HepG2 (cell line): ENCODE data around the gene TMEM240. TPM values are rescaled to one million over a fixed set of nuclear protein-coding genes. Genes with fewer than 3 reads are reported as not detected.

Experiments
- ARID5B ChIP-seq: IDR thresholded peaks from 2 replicates; pipeline ENCODE4 v1.4.0; 2020; ENCODE audit warnings: mild to moderate bottlenecking, missing genetic modification reagents
- DMTF1 ChIP-seq: sonication (generic); formaldehyde crosslinking; IDR thresholded peaks from 2 replicates; pipeline ENCODE4 v1.4.0; 2020; ENCODE audit warnings: mild to moderate bottlenecking, missing genetic modification reagents
- HNRNPUL1 ChIP-seq: fragments of 200-400 bp; formaldehyde crosslinking; IDR thresholded peaks from 2 replicates; pipeline ENCODE4 v1.6.1; 2017; ENCODE audit warnings: low read depth, mild to moderate bottlenecking, low read length, moderate library complexity
- KDM4B ChIP-seq: sonication (generic); formaldehyde crosslinking; IDR thresholded peaks from 2 replicates; pipeline ENCODE4 v1.4.0; 2020; ENCODE audit warnings: missing genetic modification reagents
- KLF6 ChIP-seq: IDR thresholded peaks from 2 replicates; pipeline ENCODE4 v1.8.0; 2016; ENCODE audit warnings: missing biosample characterization, missing genetic modification reagents
- MTF1 ChIP-seq: sonication (generic); formaldehyde crosslinking; IDR thresholded peaks from 2 replicates; pipeline ENCODE4 v1.5.0; 2020; ENCODE audit warnings: missing genetic modification reagents
- PAF1 ChIP-seq: IDR thresholded peaks from 2 replicates; pipeline ENCODE4 v1.6.1; 2016; ENCODE audit warnings: missing genetic modification reagents, missing compliant biosample characterization
- RBM39 ChIP-seq: fragments of 200-400 bp; formaldehyde crosslinking; IDR thresholded peaks from one replicate; pipeline ENCODE4 v1.6.1; 2018; ENCODE audit warnings: antibody characterized with exemption, mild to moderate bottlenecking, low read depth, low read length; ENCODE audit not compliant: poor library complexity, severe bottlenecking
- SAFB2 ChIP-seq: sonication (generic); formaldehyde crosslinking; IDR thresholded peaks from 2 replicates; pipeline ENCODE4 v1.5.1; 2020; ENCODE audit warnings: missing genetic modification reagents, low read depth, mild to moderate bottlenecking, borderline replicate concordance
- SRSF4 ChIP-seq: fragments of 200-400 bp; formaldehyde crosslinking; IDR thresholded peaks from one replicate; pipeline ENCODE4 v1.6.1; 2018; ENCODE audit warnings: mild to moderate bottlenecking, low read depth, low read length, moderate library complexity; ENCODE audit not compliant: poor library complexity, severe bottlenecking
- ZBTB42 ChIP-seq: sonication (generic); formaldehyde crosslinking; IDR thresholded peaks from 2 replicates; pipeline ENCODE4 v1.5.0; 2020; ENCODE audit warnings: mild to moderate bottlenecking, missing genetic modification reagents
- ZNF574 ChIP-seq: sonication (generic); formaldehyde crosslinking; IDR thresholded peaks from 2 replicates; pipeline ENCODE4 v1.4.0; 2020; ENCODE audit warnings: missing genetic modification reagents
- ZNF629 ChIP-seq: sonication (generic); formaldehyde crosslinking; conservative IDR thresholded peaks from 2 replicates; pipeline ENCODE4 v1.5.0; 2020; ENCODE audit warnings: missing genetic modification reagents
- ZSCAN31 ChIP-seq: sonication (generic); formaldehyde crosslinking; IDR thresholded peaks from 2 replicates; pipeline ENCODE4 v1.5.0; 2020; ENCODE audit warnings: low read depth, mild to moderate bottlenecking, missing genetic modification reagents
- polyA plus RNA-seq, 8 experiments: library from polyadenylated mRNA; depleted of rRNA in 3 of 8; stranded (reverse) in 7 of 8; unstranded in 1 of 8; fragments of >200 nt; fragmentation: Illumina TruSeq in 4 of 8; extraction: Trizol in 4 of 8; gene quantifications; 2 replicates each; pipeline versions ENCODE4 v1.2.1 to v1.2.3, GENCODE V29; 2011 to 2016; ENCODE audit warnings: low read depth in 4 of 8, missing spikeins in 1 of 8, mixed read lengths in 1 of 8; ENCODE audit not compliant: insufficient read depth in 1 of 8
- total RNA-seq, 5 experiments: library from RNA; depleted of rRNA; stranded (reverse); fragments of >200 nt; fragmentation: Illumina TruSeq; extraction: Trizol; gene quantifications; 2 replicates each; pipeline ENCODE4 v1.2.3, GENCODE V29; 2016; ENCODE audit warnings: low read depth in 1 of 5
- TF ChIP-seq, protein P1 (sequence below): sonication (generic); formaldehyde crosslinking; IDR thresholded peaks from 2 replicates; pipeline ENCODE4 v1.5.0; 2020; ENCODE audit warnings: mild to moderate bottlenecking, missing genetic modification reagents

TMEM240 gene
- total and polyA plus RNA-seq, 2 of the 13 experiments (the other 11 are each of a cell fraction or from before 2014, with no cell fraction given), result 0.17 TPM; not detected in 1

DNA sequence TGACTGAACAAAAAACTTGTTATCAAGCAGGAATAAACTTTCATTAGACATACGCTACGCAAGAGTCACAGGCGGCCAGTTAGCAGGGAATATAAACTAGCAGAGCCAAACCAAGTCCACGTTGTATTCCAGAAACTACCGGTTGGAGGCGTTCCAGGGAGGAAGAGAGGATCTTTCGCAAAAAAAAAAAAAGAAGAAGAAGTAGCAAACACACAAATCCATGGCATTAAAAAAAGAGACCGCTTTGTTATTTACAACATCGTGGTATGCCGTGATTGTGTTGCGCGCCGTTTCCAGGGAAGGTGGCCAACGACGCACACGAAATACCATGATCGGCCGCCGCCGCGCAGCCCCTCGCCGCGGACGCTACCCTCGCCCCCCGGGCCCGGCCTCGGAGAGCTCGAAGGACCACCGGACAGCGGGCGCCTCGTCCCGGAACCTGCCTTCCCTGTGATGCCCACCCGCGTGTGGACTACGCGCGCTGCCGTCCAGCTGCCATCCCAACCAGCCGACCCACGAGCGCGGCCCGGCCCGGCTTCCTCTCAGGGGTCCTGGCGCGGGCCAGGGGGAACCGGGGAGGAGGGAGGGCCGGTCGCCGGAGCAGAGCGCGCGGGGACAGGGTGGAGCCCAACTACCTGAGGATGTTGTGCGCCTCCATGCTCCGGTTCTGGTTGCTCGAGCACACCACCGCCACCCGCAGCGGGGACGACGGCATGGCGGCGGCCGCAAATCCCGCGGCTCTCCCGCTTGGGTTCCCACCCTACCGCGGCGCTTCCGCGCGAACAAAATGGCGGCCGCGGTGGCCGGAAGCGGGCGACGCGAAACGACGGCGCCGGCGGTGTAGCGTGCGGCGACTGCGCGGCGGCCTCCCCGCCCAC is 33.7 kb upstream of the TMEM240 start (continued):
- TF ChIP-seq KDM4B (CRISPR knock-in tag) (no peak), KLF6 (CRISPR knock-in tag) (no peak), HNRNPUL1 (no peak), ZBTB42 (CRISPR knock-in tag) (no peak), PAF1 (no peak), ZNF574 (CRISPR knock-in tag) (no peak; the same call in 1 of the 2 replicates), ARID5B (CRISPR knock-in tag) (no peak), DMTF1 (CRISPR knock-in tag) (no peak), ZNF629 (no peak), SAFB2 (CRISPR knock-in tag) (0 out of 2 replicates have a peak, but pooled peaks have one; percentile 9), MTF1 (CRISPR knock-in tag) (no peak), RBM39 (peak; percentile 39), SRSF4 (no peak), ZSCAN31 (0 out of 2 replicates have a peak, but pooled peaks have one; percentile 46)
- TF ChIP-seq, protein P1, sequence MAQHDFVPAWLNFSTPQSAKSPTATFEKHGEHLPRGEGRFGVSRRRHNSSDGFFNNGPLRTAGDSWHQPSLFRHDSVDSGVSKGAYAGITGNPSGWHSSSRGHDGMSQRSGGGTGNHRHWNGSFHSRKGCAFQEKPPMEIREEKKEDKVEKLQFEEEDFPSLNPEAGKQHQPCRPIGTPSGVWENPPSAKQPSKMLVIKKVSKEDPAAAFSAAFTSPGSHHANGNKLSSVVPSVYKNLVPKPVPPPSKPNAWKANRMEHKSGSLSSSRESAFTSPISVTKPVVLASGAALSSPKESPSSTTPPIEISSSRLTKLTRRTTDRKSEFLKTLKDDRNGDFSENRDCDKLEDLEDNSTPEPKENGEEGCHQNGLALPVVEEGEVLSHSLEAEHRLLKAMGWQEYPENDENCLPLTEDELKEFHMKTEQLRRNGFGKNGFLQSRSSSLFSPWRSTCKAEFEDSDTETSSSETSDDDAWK (CRISPR knock-in tag), result no peak
